Omental fat pad (tissue), 4 donors: ENCODE results near the gene MTM1. TPM values are rescaled to one million over a fixed set of nuclear protein-coding genes. Genes with fewer than 3 reads are reported as not detected.

Source experiments
- ATAC-seq: fragments of 150-250 bp; one replicate; pipeline ENCODE4 v1.9.1; 2016; ENCODE audit warnings: mild to moderate bottlenecking, moderate library complexity; ENCODE audit not compliant: low FRiP score
- DNase-seq: peaks from one replicate; pipeline ENCODE4 v3.0.0-alpha.2; 2019; ENCODE audit warnings: low spot score
- total RNA-seq, 4 donors: library from RNA; depleted of rRNA; stranded (reverse); fragments of >200 nt; gene quantifications; one replicate each; pipeline ENCODE4 v1.1.0, GENCODE V29; 2016
- TF ChIP-seq, protein P1 (sequence below), 3 donors: fragments of 450-650 bp; IDR thresholded peaks; one replicate each; pipeline ENCODE4 v1.5.1; 2016 to 2017; ENCODE audit warnings: antibody characterized with exemption in 3 of 3, mild to moderate bottlenecking in 3 of 3, moderate library complexity in 2 of 3

Gene MTM1
- total RNA-seq, 4 donors from 2014 or later, result 7.1 to 15.1 (median 9.3) TPM

- DNase-seq (no peak), ATAC-seq (no peak)
- TF ChIP-seq, protein P1, sequence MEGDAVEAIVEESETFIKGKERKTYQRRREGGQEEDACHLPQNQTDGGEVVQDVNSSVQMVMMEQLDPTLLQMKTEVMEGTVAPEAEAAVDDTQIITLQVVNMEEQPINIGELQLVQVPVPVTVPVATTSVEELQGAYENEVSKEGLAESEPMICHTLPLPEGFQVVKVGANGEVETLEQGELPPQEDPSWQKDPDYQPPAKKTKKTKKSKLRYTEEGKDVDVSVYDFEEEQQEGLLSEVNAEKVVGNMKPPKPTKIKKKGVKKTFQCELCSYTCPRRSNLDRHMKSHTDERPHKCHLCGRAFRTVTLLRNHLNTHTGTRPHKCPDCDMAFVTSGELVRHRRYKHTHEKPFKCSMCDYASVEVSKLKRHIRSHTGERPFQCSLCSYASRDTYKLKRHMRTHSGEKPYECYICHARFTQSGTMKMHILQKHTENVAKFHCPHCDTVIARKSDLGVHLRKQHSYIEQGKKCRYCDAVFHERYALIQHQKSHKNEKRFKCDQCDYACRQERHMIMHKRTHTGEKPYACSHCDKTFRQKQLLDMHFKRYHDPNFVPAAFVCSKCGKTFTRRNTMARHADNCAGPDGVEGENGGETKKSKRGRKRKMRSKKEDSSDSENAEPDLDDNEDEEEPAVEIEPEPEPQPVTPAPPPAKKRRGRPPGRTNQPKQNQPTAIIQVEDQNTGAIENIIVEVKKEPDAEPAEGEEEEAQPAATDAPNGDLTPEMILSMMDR (IDR thresholded peaks at IDR 0.05), result no peak
Measured at GRCh38 chrX:150577174-150577573, 8.8 kb downstream of the MTM1 start.

DNA sequence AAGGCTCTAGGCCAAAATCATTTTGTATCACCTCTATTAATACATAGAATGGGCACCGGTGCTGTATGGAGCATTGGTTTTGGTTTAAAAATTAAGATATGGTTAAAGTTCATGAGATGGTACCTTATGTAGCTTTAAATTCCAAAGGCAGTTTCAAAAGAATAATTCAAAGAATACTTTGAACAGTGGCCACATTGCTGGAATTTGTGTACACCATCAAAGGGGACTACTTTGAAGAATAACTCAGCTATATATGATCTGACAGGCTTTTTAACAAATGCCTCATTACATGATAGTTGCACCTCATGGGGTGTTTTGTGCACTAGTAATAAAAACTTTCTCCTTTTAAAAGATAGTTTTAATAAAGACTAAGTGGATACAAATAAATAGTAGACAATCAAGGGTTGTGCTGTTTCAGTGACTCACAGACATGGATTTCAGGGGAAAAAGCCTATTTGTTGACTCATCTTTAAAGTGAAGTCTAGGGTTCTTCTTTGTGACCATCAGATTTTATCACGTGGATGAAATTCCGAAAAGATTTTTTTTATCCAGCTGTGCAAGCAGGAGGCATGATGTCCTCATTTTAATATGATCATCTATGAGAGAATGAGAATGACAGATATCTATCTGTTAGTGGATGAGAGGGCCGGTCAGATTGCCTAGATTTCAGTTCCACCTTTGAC, 12.8 kb downstream of the MTM1 start:
- TF ChIP-seq, protein P1 (IDR thresholded peaks at IDR 0.05), result no peak

DNA sequence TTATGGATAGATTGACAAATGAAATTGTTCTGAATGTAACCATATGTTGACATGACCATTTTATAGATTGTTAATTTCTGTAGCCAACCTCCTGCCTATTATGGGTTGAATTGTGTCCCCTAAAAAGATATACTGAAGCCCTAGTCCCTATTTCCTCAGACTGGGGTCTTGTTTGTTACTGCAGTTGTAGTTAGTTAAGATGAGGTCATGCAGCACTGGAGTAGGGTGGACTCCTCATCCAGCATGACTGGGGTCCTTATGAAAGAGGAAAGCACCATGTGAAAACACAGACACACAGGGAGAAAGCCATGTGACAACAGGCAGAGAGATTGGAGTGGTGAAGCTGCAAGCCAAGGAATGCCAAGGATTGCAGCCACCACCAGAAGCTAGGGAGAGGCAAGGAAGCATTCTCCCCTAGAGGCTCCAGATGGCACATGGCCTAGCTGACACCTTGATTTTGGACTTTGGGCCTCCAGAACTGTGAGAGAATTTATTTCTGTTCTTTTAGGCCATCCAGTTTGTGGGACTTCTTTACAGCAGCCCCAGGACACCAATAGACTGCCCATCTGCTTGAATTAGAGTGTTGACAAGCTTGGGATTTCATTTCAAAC, 14.0 kb downstream of the MTM1 start:
- TF ChIP-seq, protein P1 (IDR thresholded peaks at IDR 0.05), result no peak
- DNase-seq, result no peak
- no peak for ATAC-seq

More for the DNA sequence above, 12.8 kb downstream of the MTM1 start:
- ATAC-seq (no peak), DNase-seq (no peak)

GRCh38 chrX:150587585-150588503, 19.4 kb downstream of the MTM1 start:
- DNase-seq (no peak), ATAC-seq (no peak)
- TF ChIP-seq, protein P1 (IDR thresholded peaks at IDR 0.05), result no peak

DNA sequence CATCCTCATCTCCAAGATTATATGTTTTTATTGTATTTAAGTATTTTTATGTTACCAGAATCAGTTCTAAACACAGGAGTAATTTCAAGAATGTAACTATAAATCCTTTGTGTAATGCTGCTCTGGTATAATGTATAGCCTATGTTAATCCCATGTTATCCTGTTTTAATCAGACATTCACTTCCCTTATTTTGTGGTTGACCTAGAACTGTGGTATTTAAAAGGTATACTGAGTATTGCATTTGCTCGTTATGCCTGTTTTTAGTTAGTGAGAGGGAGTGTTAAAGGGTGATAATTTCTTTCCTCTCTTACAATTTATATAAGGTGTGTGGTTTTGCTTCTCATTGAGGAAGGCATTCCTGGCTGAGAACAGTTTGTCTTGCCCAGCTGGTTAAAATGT, 26.2 kb downstream of the MTM1 start:
- ATAC-seq, result no peak
- TF ChIP-seq, protein P1 (IDR thresholded peaks at IDR 0.05), result no peak
- no peak for DNase-seq

DNA sequence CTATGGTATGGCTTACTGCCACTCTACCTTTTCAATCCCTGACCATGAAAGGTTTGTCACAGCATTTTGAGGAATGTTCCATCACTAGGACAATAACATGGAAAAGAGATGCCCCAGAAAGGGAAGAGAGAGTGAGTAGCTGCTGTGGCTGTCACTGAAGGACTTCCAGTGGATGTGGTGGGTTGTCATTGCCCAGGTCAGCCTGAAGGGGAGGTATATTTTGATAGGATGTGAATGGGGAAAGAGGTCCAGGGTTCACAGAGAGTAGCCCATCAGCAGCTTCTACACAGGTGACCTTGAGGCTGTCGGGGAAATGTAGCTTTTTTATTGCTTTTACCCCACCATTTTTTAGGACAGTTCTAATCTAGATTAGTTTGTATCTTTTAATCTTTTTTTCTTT, 30.8 kb downstream of the MTM1 start:
- no peak for ATAC-seq
- TF ChIP-seq, protein P1 (IDR thresholded peaks at IDR 0.05), result no peak
- no peak for DNase-seq
